Karpas-422 (cell line): ENCODE results near the gene LPIN3. TPM values are rescaled to one million over a fixed set of nuclear protein-coding genes. Genes with fewer than 3 reads are reported as not detected.

Source experiments
- DNase-seq: peaks from one replicate; pipeline ENCODE4 v3.0.0-alpha.2; 2015
- H2AFZ ChIP-seq: fragments of 200-600 bp; sonication (generic); 2 replicates; pipeline ENCODE4 v1.6.1; 2014; ENCODE audit warnings: antibody characterized with exemption, low read length, mixed read lengths
- H3K27ac ChIP-seq: fragments of 200-600 bp; sonication (generic); 2 replicates; pipeline ENCODE4 v1.5.1; 2014; ENCODE audit warnings: mild to moderate bottlenecking, low read length, moderate library complexity
- H3K27me3 ChIP-seq: fragments of 200-600 bp; sonication (generic); 2 replicates; pipeline ENCODE4 v1.6.1; 2014; ENCODE audit warnings: low read length, mixed read lengths
- H3K36me3 ChIP-seq: fragments of 200-600 bp; sonication (generic); 2 replicates; pipeline ENCODE4 v1.6.1; 2014; ENCODE audit warnings: low read length, mixed read lengths; ENCODE audit not compliant: insufficient read depth
- H3K4me1 ChIP-seq: fragments of 200-600 bp; sonication (generic); 2 replicates; pipeline ENCODE4 v1.6.1; 2014; ENCODE audit warnings: mild to moderate bottlenecking, low read length, mixed read lengths
- H3K4me2 ChIP-seq: fragments of 200-600 bp; sonication (generic); 2 replicates; pipeline ENCODE4 v1.6.1; 2014; ENCODE audit warnings: low read length, low read depth, mild to moderate bottlenecking; ENCODE audit not compliant: poor library complexity, severe bottlenecking
- H3K4me3 ChIP-seq: fragments of 200-600 bp; sonication (generic); 2 replicates; pipeline ENCODE4 v1.5.1; 2014; ENCODE audit warnings: mild to moderate bottlenecking, antibody characterized with exemption, low read length, mixed read lengths
- H3K79me2 ChIP-seq: fragments of 200-600 bp; sonication (generic); 2 replicates; pipeline ENCODE4 v1.6.1; 2014; ENCODE audit warnings: mild to moderate bottlenecking, low read length, mixed read lengths
- H3K9ac ChIP-seq: fragments of 200-600 bp; sonication (generic); 2 replicates; pipeline ENCODE4 v1.6.0; 2014; ENCODE audit warnings: low read length
- H3K9me2 ChIP-seq: fragments of 200-600 bp; sonication (generic), shearing (Covaris generic); replicated peaks from 2 replicates; pipeline ENCODE4 v1.6.0; 2014; ENCODE audit warnings: mild to moderate bottlenecking, low read length, moderate library complexity; ENCODE audit not compliant: insufficient read depth
- H3K9me3 ChIP-seq: fragments of 300-700, 200-600 bp; sonication (generic); 2 replicates; pipeline ENCODE4 v1.6.1; 2014; ENCODE audit warnings: low read length, mixed read lengths
- H4K20me1 ChIP-seq: fragments of 200-600 bp; sonication (generic); 2 replicates; pipeline ENCODE4 v1.6.1; 2014; ENCODE audit warnings: mild to moderate bottlenecking, antibody characterized with exemption, low read length, low read depth; ENCODE audit not compliant: insufficient read depth
- total RNA-seq: library from RNA; depleted of rRNA; stranded (reverse); fragments of >200 nt; shearing (Covaris generic); gene quantifications from 2 replicates; pipeline ENCODE4 v1.2.3, GENCODE V29; 2014; ENCODE audit warnings: low replicate concordance

Gene LPIN3
- total RNA-seq, 1 experiment from 2014 or later = not detected

- no peaks in the 10 kb centered on the region for H3K79me2 ChIP-seq
- no peak overlapping the region for H3K4me2 ChIP-seq
- no peaks in the 10 kb centered on the region for H3K27me3 ChIP-seq
- H3K9ac ChIP-seq = no peak overlapping the region
- no peaks in the 10 kb centered on the region for H3K4me1 ChIP-seq
- H3K9me2 ChIP-seq = no peaks in the 10 kb centered on the region
- H3K27ac ChIP-seq = no peak overlapping the region
- 0 out of 2 replicates have a peak, but pooled peaks cover 3% of the 10 kb centered on the region for H4K20me1 ChIP-seq
- H2AFZ ChIP-seq = no peak overlapping the region
- no peak for DNase-seq
- H3K4me3 ChIP-seq = no peak overlapping the region
- H3K9me3 ChIP-seq = no peaks in the 10 kb centered on the region
- no peaks in the 10 kb centered on the region for H3K36me3 ChIP-seq
Measured at GRCh38 chr20:41392871-41393704, 52.5 kb downstream of the LPIN3 start.

GRCh38 chr20:41393705-41394066, 53.1 kb downstream of the LPIN3 start:
- Histone ChIP-seq H3K36me3 (no peaks in the 10 kb centered on the region), H3K27me3 (no peaks in the 10 kb centered on the region), H3K27ac (no peak overlapping the region), H3K9me3 (no peaks in the 10 kb centered on the region), H3K9me2 (no peaks in the 10 kb centered on the region), H3K4me1 (no peaks in the 10 kb centered on the region), H4K20me1 (0 out of 2 replicates have a peak, but pooled peaks cover 3% of the 10 kb centered on the region), H3K9ac (no peak overlapping the region), H3K4me2 (no peak overlapping the region), H3K79me2 (no peaks in the 10 kb centered on the region), H2AFZ (no peak overlapping the region), H3K4me3 (no peak overlapping the region)
- DNase-seq = no peak

- Histone ChIP-seq H3K9ac (no peak overlapping the region), H3K4me3 (no peak overlapping the region), H3K9me2 (no peaks in the 10 kb centered on the region), H3K79me2 (no peaks in the 10 kb centered on the region), H3K36me3 (no peaks in the 10 kb centered on the region), H2AFZ (no peak overlapping the region), H3K27me3 (no peaks in the 10 kb centered on the region), H3K4me1 (no peaks in the 10 kb centered on the region), H3K9me3 (no peaks in the 10 kb centered on the region), H3K4me2 (no peak overlapping the region), H3K27ac (no peak overlapping the region), H4K20me1 (0 out of 2 replicates have a peak, but pooled peaks cover 3% of the 10 kb centered on the region)
- DNase-seq = no peak
Measured at GRCh38 chr20:41394081-41394480, 53.5 kb downstream of the LPIN3 start.

GRCh38 chr20:41394931-41395666, 54.5 kb downstream of the LPIN3 start:
- Histone ChIP-seq H3K9me3 (no peaks in the 10 kb centered on the region), H3K36me3 (no peaks in the 10 kb centered on the region), H2AFZ (no peak overlapping the region), H3K9ac (no peak overlapping the region), H3K4me3 (no peak overlapping the region), H3K27ac (no peak overlapping the region), H3K27me3 (no peaks in the 10 kb centered on the region), H3K4me1 (no peaks in the 10 kb centered on the region), H3K9me2 (no peaks in the 10 kb centered on the region), H4K20me1 (0 out of 2 replicates have a peak, but pooled peaks cover 3% of the 10 kb centered on the region), H3K79me2 (no peaks in the 10 kb centered on the region), H3K4me2 (no peak overlapping the region)
- no peak for DNase-seq

GRCh38 chr20:41395667-41396664, 55.3 kb downstream of the LPIN3 start:
- no peak overlapping the region for H3K4me2 ChIP-seq

GRCh38 chr20:41398408-41398807, 57.8 kb downstream of the LPIN3 start:
- H3K36me3 ChIP-seq = peaks cover 6% of the 10 kb centered on the region; the same call in 1 of the 2 replicates
- H3K9me2 ChIP-seq = no peaks in the 10 kb centered on the region
- no peak overlapping the region for H3K4me3 ChIP-seq
- no peak overlapping the region for H3K4me2 ChIP-seq
- no peak for DNase-seq
- H3K4me1 ChIP-seq = no peaks in the 10 kb centered on the region
- H3K9me3 ChIP-seq = no peaks in the 10 kb centered on the region
- no peak overlapping the region for H3K27ac ChIP-seq
- no peaks in the 10 kb centered on the region for H3K79me2 ChIP-seq
- H3K9ac ChIP-seq = no peak overlapping the region
- no peak overlapping the region for H2AFZ ChIP-seq
- 0 out of 2 replicates have a peak, but pooled peaks cover 9% of the 10 kb centered on the region for H4K20me1 ChIP-seq
- no peaks in the 10 kb centered on the region for H3K27me3 ChIP-seq

More at GRCh38 chr20:41395667-41396664, 55.3 kb downstream of the LPIN3 start:
- Histone ChIP-seq H3K4me3 (no peak overlapping the region), H3K79me2 (no peaks in the 10 kb centered on the region), H3K9me2 (no peaks in the 10 kb centered on the region), H3K27me3 (no peaks in the 10 kb centered on the region), H3K9ac (no peak overlapping the region), H3K9me3 (no peaks in the 10 kb centered on the region), H3K4me1 (no peaks in the 10 kb centered on the region), H3K36me3 (no peaks in the 10 kb centered on the region), H2AFZ (no peak overlapping the region), H4K20me1 (0 out of 2 replicates have a peak, but pooled peaks cover 3% of the 10 kb centered on the region), H3K27ac (no peak overlapping the region)
- no peak for DNase-seq

- Histone ChIP-seq H3K4me1 (peaks cover 4% of the 10 kb centered on the region; the same call in 1 of the 2 replicates), H3K36me3 (peaks cover 10% of the 10 kb centered on the region; the same call in 1 of the 2 replicates), H2AFZ (no peak overlapping the region), H3K4me3 (no peak overlapping the region), H3K4me2 (no peak overlapping the region), H3K27ac (no peak overlapping the region), H3K9ac (no peak overlapping the region), H3K79me2 (no peaks in the 10 kb centered on the region), H4K20me1 (0 out of 2 replicates have a peak, but pooled peaks cover 6% of the 10 kb centered on the region), H3K9me3 (no peaks in the 10 kb centered on the region), H3K27me3 (no peaks in the 10 kb centered on the region), H3K9me2 (no peaks in the 10 kb centered on the region)
- no peak for DNase-seq
Measured at GRCh38 chr20:41403604-41404003, 63.0 kb downstream of the LPIN3 start.
